ENCODE measurements around the gene MSI2. TPM values are rescaled to one million over a fixed set of nuclear protein-coding genes. Genes with fewer than 3 reads are reported as not detected.

Gene MSI2
- total RNA-seq, 2 donors from 2014 or later: 53.1 to 74.0 TPM

DNA sequence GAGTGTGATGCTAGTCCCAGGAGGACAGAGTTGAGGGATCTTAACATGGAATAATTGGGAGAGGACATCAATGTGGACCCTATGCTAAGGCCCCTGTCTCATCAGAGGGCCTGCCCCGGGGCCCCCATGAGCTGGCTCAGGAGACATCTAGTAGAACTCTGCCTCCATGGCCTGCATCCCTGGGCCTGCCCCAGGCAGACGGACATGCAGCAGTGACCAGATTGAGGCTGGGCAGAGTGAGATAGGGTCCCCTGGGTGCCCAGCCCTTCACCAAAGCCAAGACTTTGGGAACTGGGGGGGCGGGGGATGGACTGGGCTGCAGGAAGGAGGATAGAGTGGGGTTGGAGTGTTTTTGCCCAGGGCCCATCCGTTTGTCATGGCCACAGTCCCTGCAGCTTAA lies 373.6 kb downstream of the MSI2 start:
- no peak for DNase-seq (ENCODE audit: low spot score)
- TF ChIP-seq POLR2AphosphoS5 (IDR thresholded peaks at IDR 0.05): no peak
- TF ChIP-seq POLR2A (IDR thresholded peaks at IDR 0.05): no peak
- TF ChIP-seq, protein P1, sequence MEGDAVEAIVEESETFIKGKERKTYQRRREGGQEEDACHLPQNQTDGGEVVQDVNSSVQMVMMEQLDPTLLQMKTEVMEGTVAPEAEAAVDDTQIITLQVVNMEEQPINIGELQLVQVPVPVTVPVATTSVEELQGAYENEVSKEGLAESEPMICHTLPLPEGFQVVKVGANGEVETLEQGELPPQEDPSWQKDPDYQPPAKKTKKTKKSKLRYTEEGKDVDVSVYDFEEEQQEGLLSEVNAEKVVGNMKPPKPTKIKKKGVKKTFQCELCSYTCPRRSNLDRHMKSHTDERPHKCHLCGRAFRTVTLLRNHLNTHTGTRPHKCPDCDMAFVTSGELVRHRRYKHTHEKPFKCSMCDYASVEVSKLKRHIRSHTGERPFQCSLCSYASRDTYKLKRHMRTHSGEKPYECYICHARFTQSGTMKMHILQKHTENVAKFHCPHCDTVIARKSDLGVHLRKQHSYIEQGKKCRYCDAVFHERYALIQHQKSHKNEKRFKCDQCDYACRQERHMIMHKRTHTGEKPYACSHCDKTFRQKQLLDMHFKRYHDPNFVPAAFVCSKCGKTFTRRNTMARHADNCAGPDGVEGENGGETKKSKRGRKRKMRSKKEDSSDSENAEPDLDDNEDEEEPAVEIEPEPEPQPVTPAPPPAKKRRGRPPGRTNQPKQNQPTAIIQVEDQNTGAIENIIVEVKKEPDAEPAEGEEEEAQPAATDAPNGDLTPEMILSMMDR (IDR thresholded peaks at IDR 0.05): no peak
- Histone ChIP-seq H3K27me3 (replicated peaks; ENCODE audit: insufficient read depth) (no peaks in the 10 kb centered on the region), H3K27ac (no peak overlapping the region), H3K36me3 (no peaks in the 10 kb centered on the region), H3K4me1 (replicated peaks) (no peaks in the 10 kb centered on the region), H3K9me3 (no peaks in the 10 kb centered on the region), H3K4me3 (no peak overlapping the region)
- intact Hi-C loops (cut with DNase I): no loop called here
- 95% methylated on average over 4 of the region's 4 CpGs for WGBS

DNA sequence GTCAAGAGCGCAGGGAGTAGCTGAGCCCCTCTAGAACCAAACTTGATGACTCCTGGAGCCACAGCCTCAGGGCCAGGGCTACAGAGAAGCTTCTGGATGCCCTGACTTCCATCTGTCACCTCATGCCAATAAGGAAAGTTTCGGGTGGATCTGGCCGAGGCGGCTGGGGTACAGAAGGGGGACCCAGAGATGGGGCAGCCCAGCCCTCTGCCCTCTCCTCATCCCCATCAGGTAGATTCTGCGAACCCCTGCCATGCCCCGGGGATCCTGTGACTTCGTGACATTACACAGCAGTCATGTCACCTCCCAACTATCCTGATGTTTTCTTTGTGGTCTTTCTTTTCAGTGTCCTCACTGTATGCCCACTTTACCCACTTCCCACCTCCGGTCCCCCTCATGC lies 374.4 kb downstream of the MSI2 start:
- Histone ChIP-seq H3K27ac (no peak overlapping the region), H3K27me3 (replicated peaks; ENCODE audit: insufficient read depth) (no peaks in the 10 kb centered on the region), H3K36me3 (no peaks in the 10 kb centered on the region), H3K4me3 (no peak overlapping the region), H3K9me3 (no peaks in the 10 kb centered on the region), H3K4me1 (replicated peaks) (no peaks in the 10 kb centered on the region)
- no peak for TF ChIP-seq POLR2A (IDR thresholded peaks at IDR 0.05)
- WGBS: 92% methylated on average over 8 of the region's 8 CpGs
- intact Hi-C loops (cut with DNase I): no loop called here
- DNase-seq (ENCODE audit: low spot score): no peak

DNA sequence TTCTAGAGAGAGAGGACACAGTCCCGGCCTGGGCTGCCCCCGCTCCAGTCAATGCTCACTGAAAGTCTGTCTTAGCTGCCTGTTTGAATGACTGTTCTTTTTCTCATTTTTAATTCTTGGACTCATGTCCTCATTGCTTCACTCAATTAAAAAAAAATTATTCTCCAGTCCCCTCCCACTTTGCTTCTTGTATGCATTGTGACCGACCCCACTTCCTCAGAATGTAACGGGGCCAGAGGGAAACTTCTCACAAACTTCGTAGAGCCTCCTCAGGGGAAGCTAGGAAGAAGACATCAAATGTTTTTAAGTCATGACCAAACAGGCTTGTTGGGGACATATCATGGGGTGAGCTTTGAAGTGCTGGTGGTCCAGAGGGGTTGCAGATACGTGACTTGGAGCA lies 375.5 kb downstream of the MSI2 start:
- H3K9me3 ChIP-seq: no peaks in the 10 kb centered on the region
- H3K36me3 ChIP-seq: no peaks in the 10 kb centered on the region
- TF ChIP-seq, protein P1 (IDR thresholded peaks at IDR 0.05): no peak
- TF ChIP-seq POLR2A (IDR thresholded peaks at IDR 0.05) (no peak), POLR2AphosphoS5 (IDR thresholded peaks at IDR 0.05) (no peak)
- H3K27me3 ChIP-seq (replicated peaks; ENCODE audit: insufficient read depth): no peaks in the 10 kb centered on the region
- no peak overlapping the region for H3K27ac ChIP-seq
- 79% methylated on average over 6 of the region's 6 CpGs for WGBS
- H3K4me3 ChIP-seq: no peak overlapping the region
- DNase-seq (ENCODE audit: low spot score): no peak
- H3K4me1 ChIP-seq (replicated peaks): no peaks in the 10 kb centered on the region
- intact Hi-C loops (cut with DNase I): no loop called here

DNA sequence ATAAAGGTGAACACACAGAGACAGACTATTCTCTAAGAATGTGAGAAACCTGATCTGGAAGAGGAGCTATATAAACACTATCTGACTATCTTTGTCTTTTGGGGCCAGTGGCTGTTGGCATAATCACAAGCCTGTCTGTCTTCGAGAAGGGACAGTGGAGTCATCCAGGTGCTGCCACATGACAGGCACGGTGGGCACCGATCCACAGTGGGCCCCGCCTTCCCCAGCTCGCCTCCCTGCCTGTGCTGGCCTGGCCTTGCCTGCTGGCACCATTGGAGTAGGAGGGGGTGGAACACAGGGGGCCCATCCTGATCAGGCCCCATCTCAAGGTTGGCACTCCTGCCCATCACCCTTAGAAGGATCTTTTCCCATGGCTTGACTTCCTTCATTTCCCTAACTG lies 376.0 kb downstream of the MSI2 start:
- Histone ChIP-seq H3K4me3 (no peak overlapping the region), H3K36me3 (no peaks in the 10 kb centered on the region), H3K9me3 (no peaks in the 10 kb centered on the region), H3K27me3 (replicated peaks; ENCODE audit: insufficient read depth) (no peaks in the 10 kb centered on the region), H3K27ac (no peak overlapping the region), H3K4me1 (replicated peaks) (no peaks in the 10 kb centered on the region)
- WGBS: 71% methylated on average over 5 of the region's 5 CpGs
- TF ChIP-seq POLR2A (IDR thresholded peaks at IDR 0.05) (no peak), POLR2AphosphoS5 (IDR thresholded peaks at IDR 0.05) (no peak)
- TF ChIP-seq, protein P1 (IDR thresholded peaks at IDR 0.05): no peak
- intact Hi-C loops (cut with DNase I): no loop called here
- no peak for DNase-seq (ENCODE audit: low spot score)

DNA sequence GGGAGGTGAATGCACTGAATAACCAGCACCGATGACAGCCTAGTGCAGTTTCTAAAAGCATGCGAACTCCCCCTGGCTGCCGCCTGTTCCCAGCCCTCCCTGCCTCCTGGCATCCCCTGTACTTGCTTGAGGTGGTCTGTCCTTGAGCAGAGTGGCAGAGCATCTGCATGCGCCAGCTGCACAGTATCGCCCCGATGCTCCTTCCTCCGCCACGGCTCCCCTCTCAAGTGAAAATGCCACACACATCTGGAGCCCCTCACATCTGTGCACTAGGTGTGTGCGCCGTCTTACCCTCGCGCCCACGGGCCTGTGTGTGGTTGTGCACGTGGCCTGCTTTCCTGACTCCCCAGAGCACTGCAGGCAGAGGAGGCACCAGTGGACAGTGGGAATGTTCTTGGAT lies 376.9 kb downstream of the MSI2 start:
- WGBS: 94% methylated on average over 14 of the region's 14 CpGs
- Histone ChIP-seq H3K4me1 (replicated peaks) (no peaks in the 10 kb centered on the region), H3K27ac (no peak overlapping the region), H3K27me3 (replicated peaks; ENCODE audit: insufficient read depth) (no peaks in the 10 kb centered on the region), H3K36me3 (no peaks in the 10 kb centered on the region), H3K4me3 (no peak overlapping the region), H3K9me3 (no peaks in the 10 kb centered on the region)
- TF ChIP-seq, protein P1 (IDR thresholded peaks at IDR 0.05): no peak
- TF ChIP-seq POLR2A (IDR thresholded peaks at IDR 0.05): no peak
- TF ChIP-seq POLR2AphosphoS5 (IDR thresholded peaks at IDR 0.05): no peak
- DNase-seq (ENCODE audit: low spot score): no peak
- intact Hi-C loops (cut with DNase I): no loop called here
